ENCODE data around the gene TPK1. TPM values are rescaled to one million over a fixed set of nuclear protein-coding genes. Genes with fewer than 3 reads are reported as not detected.

The TPK1 gene
- total and polyA plus RNA-seq, 2 of the 4 experiments (the other 2 are of a cell fraction): 0.38 to 1.8 TPM

DNA sequence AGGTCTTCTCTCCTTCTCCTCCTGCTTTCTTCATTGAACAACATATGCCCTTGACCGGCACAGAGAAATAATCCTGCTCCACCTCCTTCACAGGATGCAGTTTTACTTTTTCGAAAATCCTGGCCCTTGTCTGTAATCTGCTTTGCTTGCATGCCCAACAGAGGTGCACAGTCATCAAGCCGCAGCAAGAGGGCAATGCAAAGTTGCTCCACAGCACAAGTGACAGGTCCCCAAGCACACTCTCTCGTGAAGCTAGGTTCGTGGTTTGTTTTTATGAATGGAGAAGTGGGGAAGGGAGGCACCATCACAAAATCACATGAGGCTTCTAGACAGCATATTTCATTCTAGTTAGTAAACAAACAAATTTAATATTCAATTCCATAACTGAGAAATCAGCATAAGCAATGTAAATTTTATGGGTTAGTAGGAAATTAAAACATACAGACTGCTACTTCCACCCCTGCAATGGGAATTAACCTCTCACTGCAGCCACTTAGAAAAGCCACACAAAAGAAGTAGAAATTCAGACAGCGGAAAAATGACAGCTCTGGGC is 178.8 kb downstream of the TPK1 start:
- Histone ChIP-seq H4K91ac (ENCODE audit: insufficient read depth, low read depth, low read length) (no peak overlapping the region), H3K23ac (ENCODE audit: low read depth, low read length) (no peak overlapping the region), H3K27ac (ENCODE audit: insufficient read depth, low read length) (no peak overlapping the region), H3K9me3 (ENCODE audit: control insufficient read depth, insufficient read depth, low read length) (peaks cover 8% of the 10 kb centered on the region), H3K27me3 (ENCODE audit: control insufficient read depth, insufficient read depth, low read length) (no peaks in the 10 kb centered on the region), H3K56ac (ENCODE audit: extremely low read depth, insufficient read depth, low read length) (no peak overlapping the region), H4K20me1 (ENCODE audit: insufficient read depth, low read length) (no peaks in the 10 kb centered on the region), H3K4me2 (ENCODE audit: low read depth, low read length) (no peak overlapping the region), H3K18ac (ENCODE audit: low read depth, low read length) (no peak overlapping the region), H3K79me1 (ENCODE audit: low read depth in 1 of 2, low read length in 2 of 2) (no peaks in the 10 kb centered on the region), H2BK5ac (ENCODE audit: low read depth, low read length, poor library complexity, severe bottlenecking) (no peak overlapping the region), H3K4ac (ENCODE audit: low read depth, low read length) (no peak overlapping the region), H2BK120ac (ENCODE audit: low read depth, low read length) (no peak overlapping the region), H3K36me3 (ENCODE audit: control insufficient read depth, insufficient read depth, low read length) (no peaks in the 10 kb centered on the region), H3K4me3 (ENCODE audit: insufficient read depth, low read depth, low read length) (no peak overlapping the region), H3K9ac (ENCODE audit: low read depth, low read length) (no peak overlapping the region), H2AK5ac (ENCODE audit: low read depth, low read length) (no peak overlapping the region), H4K5ac (ENCODE audit: low read depth, low read length) (no peak overlapping the region), H3K9me1 (ENCODE audit: insufficient read depth, low read length) (no peaks in the 10 kb centered on the region), H4K8ac (ENCODE audit: low read depth in 2 of 2, low read length in 2 of 2) (no peak overlapping the region), H3K4me1 (ENCODE audit: control insufficient read depth, insufficient read depth, low read length) (no peaks in the 10 kb centered on the region), H2BK20ac (ENCODE audit: low read depth, low read length) (no peak overlapping the region), H2BK15ac (ENCODE audit: low read depth, low read length) (no peak overlapping the region), H3K14ac (replicated peaks; ENCODE audit: low read depth, low read length) (no peak overlapping the region), H2AK9ac (replicated peaks; ENCODE audit: low read depth, low read length, poor library complexity) (no peak overlapping the region), H2AFZ (replicated peaks; ENCODE audit: low read length, poor library complexity) (no peak overlapping the region)
- DNase-seq (no peak), ATAC-seq (ENCODE audit: low read depth) (no peak)
- CTCF ChIA-PET: no interaction called here
- POLR2A ChIA-PET (ENCODE audit: unreplicated experiment): no interaction called here
- BruUV-seq (replicated peaks): no TSS peak
- TF ChIP-seq, protein P1, sequence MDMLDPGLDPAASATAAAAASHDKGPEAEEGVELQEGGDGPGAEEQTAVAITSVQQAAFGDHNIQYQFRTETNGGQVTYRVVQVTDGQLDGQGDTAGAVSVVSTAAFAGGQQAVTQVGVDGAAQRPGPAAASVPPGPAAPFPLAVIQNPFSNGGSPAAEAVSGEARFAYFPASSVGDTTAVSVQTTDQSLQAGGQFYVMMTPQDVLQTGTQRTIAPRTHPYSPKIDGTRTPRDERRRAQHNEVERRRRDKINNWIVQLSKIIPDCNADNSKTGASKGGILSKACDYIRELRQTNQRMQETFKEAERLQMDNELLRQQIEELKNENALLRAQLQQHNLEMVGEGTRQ (IDR thresholded peaks at IDR 0.05; ENCODE audit: low read depth, low read length): no peak
- TF ChIP-seq RAD21 (IDR thresholded peaks at IDR 0.05; ENCODE audit: low read length): no peak
- TF ChIP-seq, protein P2, sequence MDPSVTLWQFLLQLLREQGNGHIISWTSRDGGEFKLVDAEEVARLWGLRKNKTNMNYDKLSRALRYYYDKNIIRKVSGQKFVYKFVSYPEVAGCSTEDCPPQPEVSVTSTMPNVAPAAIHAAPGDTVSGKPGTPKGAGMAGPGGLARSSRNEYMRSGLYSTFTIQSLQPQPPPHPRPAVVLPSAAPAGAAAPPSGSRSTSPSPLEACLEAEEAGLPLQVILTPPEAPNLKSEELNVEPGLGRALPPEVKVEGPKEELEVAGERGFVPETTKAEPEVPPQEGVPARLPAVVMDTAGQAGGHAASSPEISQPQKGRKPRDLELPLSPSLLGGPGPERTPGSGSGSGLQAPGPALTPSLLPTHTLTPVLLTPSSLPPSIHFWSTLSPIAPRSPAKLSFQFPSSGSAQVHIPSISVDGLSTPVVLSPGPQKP (IDR thresholded peaks at IDR 0.05; ENCODE audit: borderline replicate concordance, low read depth, low read length): no peak
- no peak for TF ChIP-seq RFX5 (IDR thresholded peaks at IDR 0.05; ENCODE audit: low read depth, low read length)
- no peak for TF ChIP-seq MXI1 (IDR thresholded peaks at IDR 0.05; ENCODE audit: borderline replicate concordance, low read depth, low read length)
- TF ChIP-seq CTCF (conservative IDR thresholded peaks at IDR 0.05; ENCODE audit: low read depth, low read length): no peak
- no peak for TF ChIP-seq FOS (IDR thresholded peaks at IDR 0.05; ENCODE audit: low read depth, low read length)
- 100% methylated on average over 1 of the region's 6 CpGs; no CpG with 5 or more reads in 1 of the 2 experiments for WGBS, 2 experiments (ENCODE audit: extremely low coverage in 2 of 2, insufficient read length in 1 of 2)
- intact Hi-C loops (cut with micrococcal nuclease) (no loop called here), dilution Hi-C loops (cut with HindIII; ENCODE audit: low sequenced_read_pairs, unreplicated experiment) (no loop called here), in situ Hi-C loops (cut with MboI; ENCODE audit: low sequenced_read_pairs) (no loop called here)
